Measurements from ENCODE around the gene MYO3A. TPM values are rescaled to one million over a fixed set of nuclear protein-coding genes. Genes with fewer than 3 reads are reported as not detected.

The MYO3A gene
- total RNA-seq, 2 donors from 2014 or later = 33.9 to 37.6 TPM

DNA sequence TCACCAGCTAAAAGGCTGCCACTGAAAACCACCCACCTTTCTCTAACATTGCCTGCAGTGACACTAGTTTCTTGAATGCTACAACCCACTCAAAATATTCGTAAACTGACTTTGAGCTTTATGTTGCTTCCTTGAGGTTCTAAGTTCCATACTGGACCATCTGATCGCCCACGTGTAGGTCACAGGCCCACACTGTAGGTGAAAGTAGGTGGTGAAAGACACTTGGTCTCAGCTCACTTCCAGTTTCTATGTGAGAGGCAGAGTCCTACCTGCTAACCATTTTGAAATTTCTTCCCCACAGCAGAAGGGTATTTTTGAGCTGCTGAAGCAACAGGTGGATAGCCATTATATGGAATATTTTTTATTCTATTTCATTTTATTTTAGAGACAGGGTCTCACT, 97.3 kb downstream of the MYO3A start:
- Histone ChIP-seq H3K36me3 (ENCODE audit: control insufficient read depth, insufficient read depth, low read length) (peaks cover 42% of the 10 kb centered on the region), H3K4me3 (ENCODE audit: low read length) (no peak overlapping the region), H3K9ac (ENCODE audit: extremely low read depth, low read length, poor library complexity, severe bottlenecking) (no peak overlapping the region), H3K9me3 (ENCODE audit: control insufficient read depth, low read length) (no peaks in the 10 kb centered on the region), H3K27ac (ENCODE audit: low read depth, low read length) (no peak overlapping the region), H3K4me1 (ENCODE audit: control insufficient read depth, insufficient read depth, low read length) (no peaks in the 10 kb centered on the region), H3K27me3 (ENCODE audit: control insufficient read depth, insufficient read depth, low read length, poor library complexity, severe bottlenecking) (no peaks in the 10 kb centered on the region)
- WGBS, 2 experiments (ENCODE audit: insufficient coverage in 1 of 2, insufficient read length in 1 of 2) = 96 to 100% methylated on average over 3 of the region's 3 CpGs
- TF ChIP-seq, protein P1, sequence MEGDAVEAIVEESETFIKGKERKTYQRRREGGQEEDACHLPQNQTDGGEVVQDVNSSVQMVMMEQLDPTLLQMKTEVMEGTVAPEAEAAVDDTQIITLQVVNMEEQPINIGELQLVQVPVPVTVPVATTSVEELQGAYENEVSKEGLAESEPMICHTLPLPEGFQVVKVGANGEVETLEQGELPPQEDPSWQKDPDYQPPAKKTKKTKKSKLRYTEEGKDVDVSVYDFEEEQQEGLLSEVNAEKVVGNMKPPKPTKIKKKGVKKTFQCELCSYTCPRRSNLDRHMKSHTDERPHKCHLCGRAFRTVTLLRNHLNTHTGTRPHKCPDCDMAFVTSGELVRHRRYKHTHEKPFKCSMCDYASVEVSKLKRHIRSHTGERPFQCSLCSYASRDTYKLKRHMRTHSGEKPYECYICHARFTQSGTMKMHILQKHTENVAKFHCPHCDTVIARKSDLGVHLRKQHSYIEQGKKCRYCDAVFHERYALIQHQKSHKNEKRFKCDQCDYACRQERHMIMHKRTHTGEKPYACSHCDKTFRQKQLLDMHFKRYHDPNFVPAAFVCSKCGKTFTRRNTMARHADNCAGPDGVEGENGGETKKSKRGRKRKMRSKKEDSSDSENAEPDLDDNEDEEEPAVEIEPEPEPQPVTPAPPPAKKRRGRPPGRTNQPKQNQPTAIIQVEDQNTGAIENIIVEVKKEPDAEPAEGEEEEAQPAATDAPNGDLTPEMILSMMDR (conservative IDR thresholded peaks at IDR 0.05) = no peak
- Mint-ChIP-seq H3K27ac (no peak overlapping the region), H3K36me3 (ENCODE audit: low read depth) (peaks cover 58% of the 10 kb centered on the region), H3K9me3 (no peaks in the 10 kb centered on the region), H3K4me3 (no peak overlapping the region), H3K4me1 (peaks cover 10% of the 10 kb centered on the region), H3K27me3 (ENCODE audit: insufficient read depth) (no peaks in the 10 kb centered on the region)
- no peak for DNase-seq

GRCh38 chr10:26043469-26043868, 109.4 kb downstream of the MYO3A start:
- Histone ChIP-seq H3K4me1 (ENCODE audit: control insufficient read depth, insufficient read depth, low read length) (peaks cover 11% of the 10 kb centered on the region), H3K36me3 (ENCODE audit: control insufficient read depth, insufficient read depth, low read length) (no peaks in the 10 kb centered on the region), H3K27me3 (ENCODE audit: control insufficient read depth, insufficient read depth, low read length, poor library complexity, severe bottlenecking) (no peaks in the 10 kb centered on the region), H3K9ac (ENCODE audit: extremely low read depth, low read length, poor library complexity, severe bottlenecking) (no peak overlapping the region), H3K4me3 (ENCODE audit: low read length) (no peak overlapping the region), H3K9me3 (ENCODE audit: control insufficient read depth, low read length) (no peaks in the 10 kb centered on the region), H3K27ac (ENCODE audit: low read depth, low read length) (no peak overlapping the region)
- H3K36me3 Mint-ChIP-seq (ENCODE audit: low read depth) = peaks cover 13% of the 10 kb centered on the region
- H3K9me3 Mint-ChIP-seq = no peaks in the 10 kb centered on the region
- no peak for DNase-seq
- H3K27me3 Mint-ChIP-seq (ENCODE audit: insufficient read depth) = no peaks in the 10 kb centered on the region
- TF ChIP-seq, protein P1 (conservative IDR thresholded peaks at IDR 0.05) = no peak
- WGBS, 2 experiments (ENCODE audit: insufficient coverage in 1 of 2, insufficient read length in 1 of 2) = 97 to 100% methylated on average over 1 to 2 of the region's 2 CpGs
- H3K4me1 Mint-ChIP-seq = peaks cover 11% of the 10 kb centered on the region
- no peak overlapping the region for H3K4me3 Mint-ChIP-seq
- H3K27ac Mint-ChIP-seq = no peak overlapping the region

- H3K27ac Mint-ChIP-seq = no peak overlapping the region
- peaks cover 9% of the 10 kb centered on the region for H3K36me3 Mint-ChIP-seq (ENCODE audit: low read depth)
- H3K27me3 Mint-ChIP-seq (ENCODE audit: insufficient read depth) = no peaks in the 10 kb centered on the region
- Histone ChIP-seq H3K27me3 (ENCODE audit: control insufficient read depth, insufficient read depth, low read length, poor library complexity, severe bottlenecking) (no peaks in the 10 kb centered on the region), H3K27ac (ENCODE audit: low read depth, low read length) (no peak overlapping the region), H3K36me3 (ENCODE audit: control insufficient read depth, insufficient read depth, low read length) (no peaks in the 10 kb centered on the region), H3K4me3 (ENCODE audit: low read length) (no peak overlapping the region), H3K4me1 (ENCODE audit: control insufficient read depth, insufficient read depth, low read length) (peaks cover 11% of the 10 kb centered on the region), H3K9me3 (ENCODE audit: control insufficient read depth, low read length) (no peaks in the 10 kb centered on the region), H3K9ac (ENCODE audit: extremely low read depth, low read length, poor library complexity, severe bottlenecking) (no peak overlapping the region)
- H3K4me1 Mint-ChIP-seq = peaks cover 11% of the 10 kb centered on the region
- H3K9me3 Mint-ChIP-seq = no peaks in the 10 kb centered on the region
- DNase-seq = no peak
- WGBS, 2 experiments (ENCODE audit: insufficient coverage in 1 of 2, insufficient read length in 1 of 2) = 92 to 100% methylated on average over 2 to 3 of the region's 3 CpGs
- H3K4me3 Mint-ChIP-seq = no peak overlapping the region
- TF ChIP-seq, protein P1 (conservative IDR thresholded peaks at IDR 0.05) = no peak
Measured at GRCh38 chr10:26044141-26044749, 110.2 kb downstream of the MYO3A start.

All from endodermal cell (in vitro differentiated cells).